NCI-H460 (cell line): ENCODE measurements around the gene C6orf120. TPM values are rescaled to one million over a fixed set of nuclear protein-coding genes. Genes with fewer than 3 reads are reported as not detected.

Experiments used
- DNase-seq: peaks from one replicate; pipeline ENCODE4 v3.0.0-alpha.2; 2016; ENCODE audit warnings: low read depth; ENCODE audit errors: extremely low read depth
- polyA plus RNA-seq: library from polyadenylated mRNA; depleted of rRNA; stranded (reverse); fragments of >200 nt; gene quantifications from 2 replicates; pipeline ENCODE4 v1.2.3, GENCODE V29; 2014; cell fraction: nucleus; rRNA removed
- total RNA-seq: library from RNA; depleted of rRNA; stranded (reverse); fragments of >200 nt; shearing (Covaris generic); gene quantifications from 2 replicates; pipeline ENCODE4 v1.2.3, GENCODE V29; 2014; rRNA removed

C6orf120 gene
- 28.6 and 28.8 TPM in 2 replicates for total RNA-seq
- 24.3 and 37.1 TPM in 2 replicates for polyA plus RNA-seq

GRCh38 chr6:169701954-169702839, at the start of gene C6orf120, which contains the start of gene WDR27:
C6orf120 (plus strand) TSS chr6:169702126; CDS start chr6:169702460, 334 bp downstream.
WDR27 (minus strand) TSS chr6:169702029; CDS start chr6:169689005, 13,024 bp downstream.
- DNase-seq: peak; percentile 91

- DNase-seq: no peak
These were observed 49.0 kb upstream of the C6orf120 start for GRCh38 chr6:169652896-169653295.

GRCh38 chr6:169653691-169654090, 48.2 kb upstream of the C6orf120 start:
- DNase-seq: no peak

GRCh38 chr6:169654598-169655391, 47.1 kb upstream of the C6orf120 start:
- peak; percentile 20 for DNase-seq

GRCh38 chr6:169656546-169657283, 45.2 kb upstream of the C6orf120 start:
- DNase-seq: no peak

GRCh38 chr6:169657284-169657610, 44.7 kb upstream of the C6orf120 start:
- DNase-seq: no peak

GRCh38 chr6:169659820-169660610, 41.9 kb upstream of the C6orf120 start:
- DNase-seq: no peak

GRCh38 chr6:169660751-169661390, 41.1 kb upstream of the C6orf120 start:
- no peak for DNase-seq

GRCh38 chr6:169661391-169661756, 40.6 kb upstream of the C6orf120 start:
- DNase-seq: no peak

- DNase-seq: no peak
These were observed 38.5 kb upstream of the C6orf120 start for GRCh38 chr6:169663468-169663867.

- no peak for DNase-seq
These were observed 37.7 kb upstream of the C6orf120 start for GRCh38 chr6:169664227-169664626.

GRCh38 chr6:169665289-169665688, 36.6 kb upstream of the C6orf120 start:
- no peak for DNase-seq

- DNase-seq: no peak
These were observed 35.5 kb upstream of the C6orf120 start for GRCh38 chr6:169666441-169666840.

- no peak for DNase-seq
These were observed 34.2 kb upstream of the C6orf120 start for GRCh38 chr6:169667716-169668115.

GRCh38 chr6:169668203-169668847, 33.6 kb upstream of the C6orf120 start:
- no peak for DNase-seq

GRCh38 chr6:169669147-169669546, 32.8 kb upstream of the C6orf120 start:
- DNase-seq: no peak

- DNase-seq: no peak
These were observed 32.0 kb upstream of the C6orf120 start for GRCh38 chr6:169669889-169670288.

GRCh38 chr6:169671563-169671962, 30.4 kb upstream of the C6orf120 start:
- DNase-seq: no peak

GRCh38 chr6:169675011-169675410, 26.9 kb upstream of the C6orf120 start:
- no peak for DNase-seq
